ENCODE data around the gene RPL35.

DNA sequence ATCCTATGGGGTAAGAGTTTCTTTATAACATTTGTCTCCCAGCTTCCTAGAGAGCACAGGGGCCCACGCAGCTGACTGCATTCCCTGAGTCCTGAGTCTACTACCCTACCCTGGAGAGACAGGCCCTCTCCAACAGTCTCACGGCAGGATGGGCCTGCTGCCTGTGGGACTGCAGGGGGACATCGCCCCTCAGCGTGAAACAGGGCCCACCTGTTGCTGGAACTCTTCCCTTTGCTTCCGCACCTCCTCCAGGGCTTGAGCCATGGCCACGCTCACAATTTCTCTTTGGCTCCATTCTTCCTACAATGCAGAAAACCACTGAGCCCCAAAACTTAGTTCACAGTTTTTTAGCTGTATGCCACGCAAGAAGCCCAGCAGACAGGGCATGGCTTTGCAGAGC lies 28.4 kb upstream of the RPL35 start:
- TF ChIP-seq EP300 (IDR thresholded peaks at IDR 0.05): no peak
- no peak for TF ChIP-seq POLR2A (IDR thresholded peaks at IDR 0.05; ENCODE audit: low read depth)
